ENCODE data around the gene CYFIP2.
"Not testable (repeated sequence)": the region's sequence is repeated elsewhere in the genome, so short reads cannot be mapped to it uniquely, and the experiment has no call there.

Gene CYFIP2

GRCh38 chr5:157265714-157266285, at the start of gene CYFIP2:
Gene CYFIP2 (plus strand): TSS chr5:157266123. CDS start chr5:157285362, 19,239 bp downstream.
- DNase-seq = peak; percentile 66 to 81 (median 77)

DNA sequence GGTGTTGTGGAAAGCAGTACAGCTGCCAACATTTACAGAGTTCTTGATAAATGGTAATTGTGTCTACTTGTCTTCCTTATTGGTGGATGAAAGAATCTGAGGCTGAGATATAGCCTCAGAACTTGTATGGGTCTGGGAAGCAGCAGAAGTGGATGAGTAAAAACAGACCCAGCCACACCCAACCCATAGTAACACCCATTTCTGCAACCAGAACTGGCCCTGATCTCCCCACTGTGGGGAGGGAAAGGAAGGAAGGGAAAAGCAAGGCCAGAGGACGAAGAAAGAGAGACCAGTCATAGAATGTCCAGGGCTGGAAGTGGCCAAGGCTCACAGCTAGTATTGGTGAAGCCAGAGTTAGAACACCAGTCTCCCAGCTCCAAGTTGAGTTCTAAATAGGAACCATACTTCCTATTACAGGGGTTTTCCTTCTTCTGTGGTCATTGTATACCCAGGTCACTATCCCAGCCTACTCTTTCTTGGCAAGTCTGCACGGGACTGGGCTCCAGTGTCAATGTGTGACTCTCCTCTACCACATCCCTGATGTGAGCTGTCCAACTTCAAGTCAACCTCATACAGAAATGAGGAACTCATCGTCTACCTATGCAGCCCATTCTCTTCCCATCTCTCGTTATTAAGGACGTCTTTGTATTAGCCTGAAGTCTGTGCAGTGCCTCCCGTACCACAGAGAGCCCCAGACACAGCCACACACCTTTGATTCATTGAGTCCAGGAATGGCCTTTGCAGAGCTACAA, 49.4 kb upstream of the CYFIP2 start:
- DNase-seq = no peak

- no peak for DNase-seq
These were observed 48.5 kb upstream of the CYFIP2 start for GRCh38 chr5:157217289-157218024.

DNA sequence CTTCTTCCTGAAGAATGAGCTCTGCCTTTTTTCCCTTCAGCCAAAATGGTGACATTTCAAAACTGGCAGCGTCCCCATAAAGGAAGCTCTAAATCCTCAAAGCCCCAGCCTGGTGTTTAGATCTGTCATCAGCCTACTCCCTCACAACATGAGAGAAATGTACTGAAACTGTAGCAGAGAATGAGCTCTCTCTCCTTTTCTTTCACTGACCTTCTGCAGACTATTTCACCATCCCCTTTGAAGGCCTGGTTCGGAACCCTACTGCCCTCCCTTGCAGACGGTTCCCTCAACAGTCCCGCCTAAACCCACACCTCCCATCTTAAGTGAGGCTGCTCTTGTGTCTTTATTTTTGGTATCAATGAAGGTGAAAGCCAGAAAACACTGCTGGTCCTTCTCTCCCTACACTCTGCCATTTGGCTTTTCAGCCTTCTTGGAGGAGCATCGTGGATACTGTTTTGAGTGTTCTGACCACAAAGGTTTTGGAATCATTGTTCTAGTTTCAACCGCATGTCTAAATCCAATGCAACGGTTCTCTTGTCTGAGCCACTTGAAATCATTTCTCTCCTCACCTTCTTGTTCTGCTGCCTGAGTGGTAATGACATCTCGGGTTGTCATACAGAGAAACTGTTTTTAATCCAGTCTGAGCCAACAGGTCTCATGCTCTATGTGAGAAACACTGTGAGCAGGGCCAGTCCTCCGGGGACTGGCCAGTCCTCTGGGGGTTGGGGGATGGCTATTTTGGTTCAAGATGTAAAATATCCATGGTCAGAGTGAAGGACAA, 46.2 kb upstream of the CYFIP2 start:
- peak in 1 of 3 experiments; percentile 28 for DNase-seq

DNA sequence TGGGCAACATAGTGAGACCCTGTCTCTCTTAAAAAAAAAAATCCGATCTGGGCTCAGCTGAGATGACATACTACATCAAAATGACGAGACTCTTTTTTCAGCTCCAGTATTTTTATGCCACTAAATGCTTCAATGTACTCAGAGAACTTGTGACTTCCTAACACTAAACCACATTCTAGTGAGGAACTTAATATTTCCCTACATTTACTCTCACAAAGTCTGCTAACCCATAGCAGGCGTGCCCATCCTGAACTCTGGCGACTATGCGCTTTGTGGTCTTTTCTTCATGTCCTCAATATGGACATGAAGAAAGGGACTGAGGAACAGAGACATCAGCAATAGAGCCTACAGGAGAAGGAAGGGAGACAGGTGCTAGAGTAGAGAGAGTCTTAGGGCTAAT, 44.0 kb upstream of the CYFIP2 start:
- DNase-seq = no peak

DNA sequence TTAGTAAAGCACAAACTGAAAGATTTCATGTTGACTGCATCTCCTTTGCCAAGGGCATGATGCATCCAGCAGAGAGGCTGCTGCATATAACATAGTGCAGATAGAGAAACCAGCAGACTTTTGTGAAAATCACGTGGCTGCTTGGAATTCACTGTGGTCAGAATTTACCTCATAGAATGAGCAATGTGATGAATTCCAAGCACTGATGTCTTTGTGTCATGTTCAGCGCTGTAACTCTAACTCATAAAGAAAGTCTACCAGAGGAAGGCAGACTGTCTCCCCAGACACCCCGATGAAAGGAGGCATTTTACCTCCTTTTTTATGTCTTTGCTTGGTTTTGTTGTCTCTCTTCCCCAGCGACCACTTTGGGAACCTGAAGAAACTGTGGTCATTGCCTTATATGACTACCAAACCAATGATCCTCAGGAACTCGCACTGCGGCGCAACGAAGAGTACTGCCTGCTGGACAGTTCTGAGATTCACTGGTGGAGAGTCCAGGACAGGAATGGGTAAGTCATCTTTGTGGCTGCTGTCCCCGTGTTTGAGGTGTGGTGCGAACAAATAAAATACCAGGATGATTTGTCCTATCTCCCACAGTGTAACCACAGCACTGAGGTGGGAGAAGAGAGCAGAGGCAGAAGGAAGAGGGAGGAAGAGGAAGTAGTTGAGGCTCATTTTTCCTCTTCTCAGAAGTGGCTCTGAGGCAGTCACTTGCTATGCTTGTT, 43.3 kb upstream of the CYFIP2 start:
- no peak for DNase-seq

DNA sequence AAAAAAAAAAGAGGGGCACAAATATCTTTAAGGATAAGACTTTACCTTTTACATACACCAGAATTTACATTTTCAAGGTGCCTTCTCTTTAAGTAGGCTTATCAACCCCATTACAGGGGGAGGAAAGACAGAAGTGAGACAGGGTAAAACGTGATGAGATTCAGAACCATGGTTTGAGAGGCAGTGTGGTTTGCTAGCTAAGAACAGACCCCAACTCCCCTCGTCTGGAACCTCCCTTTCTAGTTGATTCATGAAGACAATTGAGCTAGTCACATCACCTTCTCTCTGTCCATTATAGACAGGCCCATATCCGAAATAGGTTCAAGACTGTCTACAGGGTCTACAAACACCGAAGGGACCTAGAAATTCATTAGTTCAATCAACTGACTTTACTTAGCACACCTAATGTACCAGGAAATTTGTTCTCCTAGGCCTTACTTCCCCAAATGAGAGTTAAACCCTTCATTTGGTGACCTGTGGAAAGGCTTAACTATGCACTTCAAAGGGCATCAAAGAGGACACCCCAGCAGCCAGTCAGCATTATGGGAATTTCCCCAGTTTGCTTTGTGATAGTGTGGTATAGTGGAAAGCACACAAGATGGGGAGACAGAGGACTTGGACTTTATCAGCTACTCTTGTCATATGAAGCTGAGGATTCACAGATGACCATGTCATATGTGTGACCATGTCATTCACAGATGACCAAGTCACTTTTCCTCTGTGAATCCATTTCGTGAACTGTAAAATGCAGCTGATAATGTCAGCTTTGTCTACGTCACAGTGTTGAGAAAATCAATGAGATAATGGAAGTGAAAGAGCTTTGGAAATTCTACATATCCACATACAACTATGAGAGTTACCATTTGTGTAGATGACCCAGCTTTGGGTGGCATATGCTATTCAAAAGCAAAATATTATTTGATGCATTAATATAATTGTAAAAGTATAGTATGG, 40.2 kb upstream of the CYFIP2 start:
- DNase-seq = no peak

DNA sequence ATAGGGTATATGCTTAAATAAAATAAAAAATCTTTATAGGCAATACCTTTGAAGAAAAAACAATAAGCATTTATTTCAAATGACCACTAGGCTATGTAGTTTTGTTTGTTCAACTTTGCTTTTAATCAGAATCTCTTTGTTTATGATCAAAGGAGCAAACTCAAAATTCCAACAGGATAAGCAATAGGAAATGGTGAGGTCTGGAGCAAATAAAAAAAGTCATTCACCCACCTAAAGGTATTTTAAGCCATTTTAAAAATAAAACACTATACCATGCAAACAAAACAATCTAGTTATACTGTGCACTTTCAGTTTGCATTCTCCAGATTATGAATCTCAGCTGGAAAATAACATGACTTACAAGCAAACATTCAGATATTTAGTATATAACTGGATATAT, 35.3 kb upstream of the CYFIP2 start:
- DNase-seq = no peak

DNA sequence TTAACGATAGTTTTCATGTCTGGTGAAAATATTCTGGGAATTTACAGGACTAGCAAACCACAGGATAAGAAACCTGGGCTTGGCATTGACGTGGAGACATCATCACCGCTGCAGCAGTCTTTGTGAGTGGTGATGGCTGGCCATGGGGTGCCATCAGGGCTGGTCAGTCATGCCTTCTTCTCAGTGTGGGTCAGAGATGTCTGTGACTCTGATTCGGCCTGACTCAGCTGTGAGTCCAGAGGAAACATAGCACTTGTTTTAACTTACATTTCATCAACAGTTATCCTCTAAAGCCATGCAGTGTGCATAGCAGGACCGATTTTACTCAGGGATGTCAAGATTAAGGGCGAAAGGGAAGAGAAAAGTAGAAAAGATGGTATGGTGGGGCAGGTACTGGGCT, 33.2 kb upstream of the CYFIP2 start:
- no peak for DNase-seq

DNA sequence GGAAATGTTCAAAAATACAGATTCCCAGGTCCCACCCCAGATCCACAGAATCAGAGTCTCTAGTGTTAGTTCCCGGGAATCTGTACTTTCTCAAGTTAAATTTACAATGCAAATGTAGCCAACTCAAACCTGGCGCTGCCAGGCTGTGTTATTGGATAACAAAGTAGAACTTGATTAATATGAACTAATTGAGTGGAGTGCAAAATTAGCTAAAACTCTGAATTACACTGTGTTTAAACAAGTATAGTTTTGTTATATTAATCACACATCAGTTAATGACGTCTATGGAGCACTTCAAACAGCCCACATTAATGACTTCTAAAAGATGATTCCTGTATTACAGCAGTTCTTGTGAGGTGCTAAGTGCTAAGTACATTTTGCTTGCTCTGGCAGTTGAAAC, 32.4 kb upstream of the CYFIP2 start:
- no peak for DNase-seq

- DNase-seq = no peak
These were observed 29.5 kb upstream of the CYFIP2 start for GRCh38 chr5:157236423-157236822.

DNA sequence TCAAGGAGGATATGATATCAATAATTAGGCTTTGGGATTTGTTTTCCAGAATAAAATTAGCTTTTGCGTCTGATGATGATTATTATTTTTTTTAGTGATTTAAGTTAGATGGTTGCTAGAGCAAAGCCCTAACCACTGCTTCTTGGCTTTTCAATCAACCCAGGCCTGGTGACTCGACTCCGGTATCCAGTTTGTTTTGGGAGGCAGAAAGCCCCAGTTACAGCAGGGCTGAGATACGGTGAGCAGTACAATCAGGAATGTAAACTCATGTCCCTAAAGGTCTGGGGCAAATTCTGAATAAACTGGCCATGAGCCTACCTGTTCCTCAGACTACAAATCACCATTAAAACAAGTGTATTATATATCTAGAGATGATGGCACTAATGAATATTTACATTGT, 24.4 kb upstream of the CYFIP2 start:
- no peak for DNase-seq

DNA sequence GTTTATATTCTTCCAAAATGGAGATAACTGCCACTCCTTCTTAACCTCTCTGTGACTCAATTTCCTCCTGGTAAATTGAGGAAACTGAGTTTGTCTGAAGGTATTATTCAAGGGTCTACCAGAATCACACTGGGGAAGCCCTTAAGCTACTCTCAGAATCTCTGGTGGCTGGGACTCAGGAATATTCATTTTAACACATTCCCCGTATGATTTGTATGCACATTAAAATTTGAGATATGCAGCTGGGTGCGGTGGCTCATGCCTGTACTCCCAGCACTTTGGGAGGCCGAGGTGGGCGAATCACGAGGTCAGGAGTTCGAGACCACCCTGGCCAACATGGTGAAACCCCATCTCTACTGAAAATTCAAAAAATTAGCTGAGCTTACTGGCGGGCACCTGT, 21.2 kb upstream of the CYFIP2 start:
- DNase-seq = not testable (repeated sequence)

DNA sequence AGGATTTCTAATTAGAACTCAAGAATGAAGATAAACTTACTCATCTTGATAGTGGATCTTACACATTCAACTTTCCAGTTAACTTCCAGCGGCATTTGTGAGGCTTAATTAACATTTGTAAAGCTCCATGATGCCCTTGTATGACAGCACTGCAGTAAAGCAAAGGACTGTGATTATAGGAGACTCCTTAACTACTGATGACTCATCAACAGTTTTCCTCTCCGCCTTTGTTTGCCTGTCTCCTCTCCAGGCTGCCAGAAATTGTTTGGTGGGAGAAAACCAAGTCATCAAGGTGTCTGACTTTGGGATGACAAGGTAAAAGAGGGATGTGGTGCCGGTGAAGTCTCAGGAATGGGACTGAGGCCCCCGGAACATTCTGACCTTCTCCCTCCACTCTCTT, 20.4 kb upstream of the CYFIP2 start:
- DNase-seq = peak in 2 of 3 experiments; percentile 41 to 61

- DNase-seq = peak in 2 of 3 experiments; percentile 41 to 61
These were observed 20.0 kb upstream of the CYFIP2 start for GRCh38 chr5:157245886-157246285.

DNA sequence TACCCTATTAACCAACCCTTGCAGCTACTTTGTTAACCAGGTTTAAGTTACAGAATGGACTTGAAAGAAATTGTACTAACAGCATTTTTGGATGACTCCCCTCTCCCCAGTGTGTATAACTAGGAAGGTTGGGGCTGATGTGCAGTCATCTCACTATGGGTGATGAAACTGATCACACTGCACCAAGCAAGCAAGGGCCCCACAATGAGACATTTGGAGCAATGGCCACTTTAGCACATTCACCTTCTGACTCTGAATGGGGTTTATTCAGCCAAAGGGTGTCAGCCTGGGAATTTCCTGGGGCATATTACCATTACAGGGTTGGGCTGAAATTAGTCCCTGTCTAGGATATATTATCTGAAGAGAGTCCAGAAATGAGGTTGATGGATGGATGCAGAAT, 18.7 kb upstream of the CYFIP2 start:
- DNase-seq = no peak

DNA sequence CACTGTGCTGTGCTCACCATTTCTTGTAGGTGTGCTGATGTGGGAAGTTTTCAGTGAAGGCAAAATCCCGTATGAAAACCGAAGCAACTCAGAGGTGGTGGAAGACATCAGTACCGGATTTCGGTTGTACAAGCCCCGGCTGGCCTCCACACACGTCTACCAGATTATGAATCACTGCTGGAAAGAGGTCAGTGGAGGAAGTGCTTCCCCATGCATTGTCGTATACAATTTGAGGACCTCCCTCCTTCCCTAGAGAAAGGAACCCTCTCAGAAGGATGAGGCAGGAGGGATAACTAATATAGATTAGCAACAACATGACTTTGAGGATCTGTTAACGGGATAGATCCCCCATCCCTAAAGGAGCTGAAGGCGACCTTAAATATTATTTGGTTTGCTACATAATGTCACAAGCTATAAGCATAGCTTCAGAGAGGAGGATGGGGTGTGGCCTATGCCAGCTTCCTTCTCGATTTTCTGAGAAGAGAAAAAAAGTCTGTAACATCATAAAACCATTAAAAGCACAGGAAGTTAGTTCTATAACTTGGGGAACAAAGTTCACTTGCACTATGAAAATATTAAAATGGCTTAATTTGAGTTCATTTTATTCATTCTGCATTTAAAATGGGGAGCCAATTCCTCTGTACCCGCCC, 17.0 kb upstream of the CYFIP2 start:
- DNase-seq = no peak

- no peak for DNase-seq
These were observed 13.0 kb upstream of the CYFIP2 start for GRCh38 chr5:157252711-157253465.

DNA sequence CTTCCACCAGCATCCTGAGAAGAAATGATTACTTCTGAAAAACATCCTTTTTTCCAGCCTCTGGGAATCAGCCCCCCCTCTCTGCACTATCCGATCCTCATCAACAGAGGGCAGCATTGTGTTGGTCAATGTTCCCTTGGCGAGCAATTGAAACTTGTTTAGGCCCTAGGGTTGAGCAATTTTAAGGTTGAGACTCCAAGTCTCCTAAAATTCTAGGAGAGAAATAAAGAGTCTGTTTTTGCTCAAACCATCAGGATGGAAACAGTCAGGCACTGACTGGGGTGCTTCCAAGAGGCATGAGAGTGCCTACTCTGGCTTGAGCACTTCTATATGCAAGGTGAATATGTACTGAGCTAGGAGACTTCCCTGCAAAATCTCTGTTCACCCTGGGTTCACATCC, 12.4 kb upstream of the CYFIP2 start:
- peak; percentile 24 to 56 (median 53) for DNase-seq

DNA sequence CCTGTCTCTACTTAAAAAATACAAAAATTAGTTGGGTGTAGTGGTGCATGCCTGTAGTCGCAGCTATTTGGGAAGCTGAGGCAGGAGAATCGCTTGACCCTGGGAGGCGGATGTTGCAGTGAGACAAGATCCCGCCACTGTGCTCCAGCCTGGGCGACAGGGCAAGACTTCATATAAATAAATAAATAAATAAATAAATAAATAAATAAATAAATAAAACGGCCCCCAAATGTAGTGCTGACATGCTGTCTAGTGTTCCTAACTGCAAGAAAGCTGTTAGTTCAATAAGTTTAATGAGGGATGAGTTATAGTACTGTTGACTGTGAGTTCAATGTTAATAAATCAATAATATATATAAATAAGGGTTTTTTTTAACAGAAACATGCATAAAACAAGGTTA, 7.5 kb upstream of the CYFIP2 start:
- DNase-seq = no peak
